ENCODE measurements around the gene INAVA. TPM values are rescaled to one million over a fixed set of nuclear protein-coding genes. Genes with fewer than 3 reads are reported as not detected.

Gene INAVA
- total and polyA plus RNA-seq, 9 of the 15 experiments (the other 6 are each of a cell fraction or from before 2014, with no cell fraction given) = 0.09 TPM; not detected in 8

DNA sequence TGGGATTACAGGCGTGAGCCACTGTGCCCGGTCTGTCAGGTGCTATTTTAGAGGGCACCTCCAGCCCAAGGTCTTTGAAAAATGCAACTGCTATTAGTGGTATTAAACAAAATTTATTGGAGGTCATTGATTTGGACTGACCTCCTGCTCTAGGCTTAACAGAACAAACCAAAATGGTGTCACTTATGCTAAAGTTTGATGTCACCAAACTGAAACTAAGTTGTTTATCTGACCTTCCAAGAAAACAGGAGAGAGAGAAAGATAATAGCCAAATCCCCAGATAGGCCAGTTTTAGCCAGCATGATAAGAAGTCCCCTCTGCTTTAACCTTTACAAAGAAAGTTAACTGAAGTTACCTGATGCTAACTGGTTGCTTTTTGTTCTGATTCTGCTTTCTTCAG lies 8.1 kb upstream of the INAVA start (continued):
- TF ChIP-seq, protein P1, sequence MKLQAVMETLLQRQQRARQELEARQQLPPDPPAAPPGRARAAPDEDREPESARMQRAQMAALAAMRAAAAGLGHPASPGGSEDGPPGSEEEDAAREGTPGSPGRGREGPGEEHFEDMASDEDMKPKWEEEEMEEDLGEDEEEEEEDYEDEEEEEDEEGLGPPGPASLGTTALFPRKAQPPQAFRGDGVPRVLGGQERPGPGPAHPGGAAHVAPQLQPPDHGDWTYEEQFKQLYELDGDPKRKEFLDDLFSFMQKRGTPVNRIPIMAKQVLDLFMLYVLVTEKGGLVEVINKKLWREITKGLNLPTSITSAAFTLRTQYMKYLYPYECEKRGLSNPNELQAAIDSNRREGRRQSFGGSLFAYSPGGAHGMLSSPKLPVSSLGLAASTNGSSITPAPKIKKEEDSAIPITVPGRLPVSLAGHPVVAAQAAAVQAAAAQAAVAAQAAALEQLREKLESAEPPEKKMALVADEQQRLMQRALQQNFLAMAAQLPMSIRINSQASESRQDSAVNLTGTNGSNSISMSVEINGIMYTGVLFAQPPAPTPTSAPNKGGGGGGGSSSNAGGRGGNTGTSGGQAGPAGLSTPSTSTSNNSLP (IDR thresholded peaks at IDR 0.05; ENCODE audit: borderline replicate concordance, low read depth, low read length) = no peak
- TF ChIP-seq IRF2 (CRISPR knock-in tag; IDR thresholded peaks at IDR 0.05) (no peak), NONO (IDR thresholded peaks at IDR 0.05; ENCODE audit: low read depth in 2 of 2, low read length in 1 of 2) (no peak), FOXA1 (IDR thresholded peaks at IDR 0.05; ENCODE audit: borderline replicate concordance) (no peak), FOS (IDR thresholded peaks at IDR 0.05; ENCODE audit: extremely low read depth, insufficient read length) (no peak), GABPB2 (CRISPR knock-in tag; conservative IDR thresholded peaks at IDR 0.05) (no peak), ZNF408 (CRISPR knock-in tag; IDR thresholded peaks at IDR 0.05; ENCODE audit: low read depth) (no peak), XRCC5 (IDR thresholded peaks at IDR 0.05; ENCODE audit: low read depth, low read length) (no peak), FUS (optimal IDR thresholded peaks at IDR 0.05; ENCODE audit: low read depth, low read length) (no peak), ZNF133 (CRISPR knock-in tag; IDR thresholded peaks at IDR 0.05) (no peak), ZKSCAN3 (CRISPR knock-in tag; IDR thresholded peaks at IDR 0.05) (0 out of 2 replicates have a peak, but pooled peaks have one; percentile 21), HDAC8 (tag; IDR thresholded peaks at IDR 0.05) (peak; percentile 83; the same call in 1 of the 2 replicates), ZNF561 (CRISPR knock-in tag; conservative IDR thresholded peaks at IDR 0.05) (no peak; the same call in 1 of the 2 replicates), ILF3 (IDR thresholded peaks at IDR 0.05; ENCODE audit: borderline replicate concordance) (no peak), CHD2 (IDR thresholded peaks at IDR 0.05; ENCODE audit: low read depth, low read length) (no peak)
- TF ChIP-seq, protein P2, sequence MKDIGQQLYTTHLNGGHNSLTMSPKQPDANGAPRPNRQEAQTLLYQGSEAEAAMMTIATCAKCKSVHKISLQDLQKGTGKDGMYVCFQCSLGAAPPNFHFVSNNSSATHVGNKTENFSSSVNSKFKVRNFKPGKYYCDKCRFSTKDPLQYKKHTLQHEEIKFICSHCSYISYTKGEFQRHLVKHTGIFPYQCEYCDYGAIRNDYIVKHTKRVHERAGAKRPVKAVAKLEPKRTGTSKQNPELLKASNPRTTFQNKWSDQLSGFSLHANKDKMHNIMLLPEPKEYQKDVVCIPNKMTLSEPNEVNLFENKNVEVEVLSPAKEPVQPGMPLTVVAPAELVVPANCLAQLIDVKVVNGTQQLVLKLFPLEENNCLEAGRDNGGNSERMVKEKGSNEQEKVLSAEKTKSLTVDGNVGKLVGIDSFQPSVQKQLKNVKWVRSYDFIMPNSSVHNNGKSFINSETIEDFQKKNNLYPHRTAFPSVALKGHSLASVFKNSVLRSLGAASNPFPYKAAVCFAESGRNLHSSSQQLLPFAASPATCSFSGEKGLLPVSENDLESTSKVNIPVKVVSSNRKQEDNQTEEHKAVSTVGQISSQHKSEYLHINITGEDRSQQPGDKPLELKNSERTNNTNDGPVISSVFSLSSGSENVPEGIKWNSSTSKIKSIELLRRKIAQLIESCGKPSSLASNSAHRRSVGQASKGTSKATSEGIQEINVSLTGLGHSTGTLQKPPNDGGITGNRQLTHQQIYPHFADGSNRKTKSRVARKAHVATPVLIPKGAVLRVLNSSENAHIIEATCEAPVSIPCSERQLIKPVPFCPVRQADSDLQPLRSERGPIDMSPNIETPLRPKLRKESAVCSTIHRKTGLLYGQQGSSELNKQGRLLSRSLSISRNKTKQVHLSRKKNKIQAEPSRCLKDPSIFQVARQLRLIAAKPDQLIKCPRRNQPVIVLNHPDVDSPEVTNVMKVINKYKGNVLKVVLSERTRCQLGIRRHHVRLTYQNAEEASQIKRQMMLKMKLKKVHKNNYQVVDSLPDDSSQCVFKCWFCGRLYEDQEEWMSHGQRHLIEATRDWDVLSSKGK (CRISPR knock-in tag; IDR thresholded peaks at IDR 0.05) = no peak
- TF ChIP-seq, protein P3, sequence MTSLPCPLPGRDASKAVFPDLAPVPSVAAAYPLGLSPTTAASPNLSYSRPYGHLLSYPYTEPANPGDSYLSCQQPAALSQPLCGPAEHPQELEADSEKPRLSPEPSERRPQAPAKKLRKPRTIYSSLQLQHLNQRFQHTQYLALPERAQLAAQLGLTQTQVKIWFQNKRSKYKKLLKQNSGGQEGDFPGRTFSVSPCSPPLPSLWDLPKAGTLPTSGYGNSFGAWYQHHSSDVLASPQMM (CRISPR knock-in tag; IDR thresholded peaks at IDR 0.05) = no peak
- TF ChIP-seq, protein P4, sequence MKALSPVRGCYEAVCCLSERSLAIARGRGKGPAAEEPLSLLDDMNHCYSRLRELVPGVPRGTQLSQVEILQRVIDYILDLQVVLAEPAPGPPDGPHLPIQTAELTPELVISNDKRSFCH (CRISPR knock-in tag; IDR thresholded peaks at IDR 0.05) = no peak
- TF ChIP-seq, protein P4 (tag; IDR thresholded peaks at IDR 0.05) = peak; percentile 98
- TF ChIP-seq, protein P5, sequence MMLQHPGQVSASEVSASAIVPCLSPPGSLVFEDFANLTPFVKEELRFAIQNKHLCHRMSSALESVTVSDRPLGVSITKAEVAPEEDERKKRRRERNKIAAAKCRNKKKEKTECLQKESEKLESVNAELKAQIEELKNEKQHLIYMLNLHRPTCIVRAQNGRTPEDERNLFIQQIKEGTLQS (IDR thresholded peaks at IDR 0.05) = no peak
- TF ChIP-seq, protein P5 (CRISPR knock-in tag; conservative IDR thresholded peaks at IDR 0.05) = no peak
- TF ChIP-seq, protein P6, sequence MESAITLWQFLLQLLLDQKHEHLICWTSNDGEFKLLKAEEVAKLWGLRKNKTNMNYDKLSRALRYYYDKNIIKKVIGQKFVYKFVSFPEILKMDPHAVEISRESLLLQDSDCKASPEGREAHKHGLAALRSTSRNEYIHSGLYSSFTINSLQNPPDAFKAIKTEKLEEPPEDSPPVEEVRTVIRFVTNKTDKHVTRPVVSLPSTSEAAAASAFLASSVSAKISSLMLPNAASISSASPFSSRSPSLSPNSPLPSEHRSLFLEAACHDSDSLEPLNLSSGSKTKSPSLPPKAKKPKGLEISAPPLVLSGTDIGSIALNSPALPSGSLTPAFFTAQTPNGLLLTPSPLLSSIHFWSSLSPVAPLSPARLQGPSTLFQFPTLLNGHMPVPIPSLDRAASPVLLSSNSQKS (CRISPR knock-in tag; IDR thresholded peaks at IDR 0.05) = no peak
